HG03565 (cell line): ENCODE data around the gene DUOXA1.

Experiments used
- ATAC-seq: cut with Tn5 transposase; IDR thresholded peaks from one replicate; pipeline ENCODE4 v1.9.1; 2021; ENCODE audit warnings: mild to moderate bottlenecking, moderate library complexity; ENCODE audit not compliant: unreplicated experiment

DUOXA1 gene

DNA sequence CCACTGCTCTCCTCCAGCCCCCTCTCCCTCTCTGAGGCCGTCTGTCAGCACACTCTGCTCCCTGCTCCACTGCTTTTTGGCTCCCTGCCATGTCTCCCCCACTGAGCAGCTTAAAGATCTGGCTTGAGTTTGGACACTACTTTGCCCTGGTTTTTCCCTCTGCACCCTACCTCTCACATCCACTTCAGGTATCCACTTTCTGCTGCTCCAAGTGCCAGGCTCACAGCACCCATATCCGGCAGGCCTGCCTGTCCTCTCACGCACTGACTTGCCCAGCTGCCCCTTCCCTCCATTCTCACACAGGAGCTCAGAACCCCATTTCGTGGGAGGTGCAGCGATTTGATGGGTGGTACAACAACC lies 3.9 kb upstream of the DUOXA1 start:
- ATAC-seq, result no peak

DNA sequence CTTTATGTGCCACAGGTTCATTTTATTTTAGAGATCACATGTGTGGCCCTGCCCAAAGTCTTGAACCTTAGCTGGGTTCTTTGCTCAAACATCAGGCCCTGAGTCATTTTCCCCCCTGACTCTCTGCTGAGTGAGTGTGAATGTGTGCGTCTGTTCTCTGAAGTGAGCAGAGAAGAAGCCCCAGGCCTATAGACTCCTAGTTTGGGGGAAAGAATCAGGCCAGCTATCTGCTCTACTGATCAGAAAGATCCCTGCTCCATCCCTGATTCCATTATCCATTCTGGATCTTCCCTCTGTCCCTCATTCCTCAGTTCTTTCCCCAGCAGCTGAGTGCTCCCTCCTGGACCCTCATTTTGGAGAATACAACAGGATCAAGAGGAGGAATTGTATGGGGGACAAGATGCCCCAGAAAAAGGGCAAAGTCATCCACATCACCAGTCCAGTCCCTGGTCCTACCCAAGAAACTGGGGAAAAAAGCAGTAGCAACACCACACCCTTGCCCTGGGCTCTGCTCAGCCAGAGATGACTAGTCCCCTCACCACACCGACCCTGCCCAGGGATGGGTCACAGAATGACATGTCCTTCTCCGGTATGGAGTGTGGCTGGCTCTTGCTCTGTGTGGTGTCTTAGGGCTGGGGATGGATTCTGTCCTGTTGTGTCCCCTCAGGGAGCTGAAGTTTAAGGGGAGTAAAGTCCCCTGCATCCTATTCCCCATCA lies 3.3 kb upstream of the DUOXA1 start:
- ATAC-seq, result no peak

DNA sequence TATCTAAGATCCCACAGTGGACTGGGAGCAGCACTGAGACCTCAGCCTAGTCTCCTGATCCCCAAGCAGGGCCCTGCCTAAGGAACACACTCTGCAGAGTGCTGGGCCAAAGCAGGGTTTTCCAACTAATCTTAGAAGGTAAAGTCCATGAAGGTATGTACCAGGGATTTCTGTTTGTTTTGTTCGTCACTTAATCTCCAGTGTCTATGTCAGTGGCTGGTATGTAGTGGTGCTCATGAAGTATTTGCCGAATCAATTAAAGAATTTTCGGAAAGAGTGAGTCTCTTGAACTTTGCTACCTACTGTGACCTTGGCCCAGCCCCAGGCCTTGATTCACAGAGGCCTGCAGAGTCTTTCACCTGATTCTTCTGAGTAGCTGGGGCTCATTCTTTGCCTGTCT lies 1.8 kb upstream of the DUOXA1 start:
- no peak for ATAC-seq

DNA sequence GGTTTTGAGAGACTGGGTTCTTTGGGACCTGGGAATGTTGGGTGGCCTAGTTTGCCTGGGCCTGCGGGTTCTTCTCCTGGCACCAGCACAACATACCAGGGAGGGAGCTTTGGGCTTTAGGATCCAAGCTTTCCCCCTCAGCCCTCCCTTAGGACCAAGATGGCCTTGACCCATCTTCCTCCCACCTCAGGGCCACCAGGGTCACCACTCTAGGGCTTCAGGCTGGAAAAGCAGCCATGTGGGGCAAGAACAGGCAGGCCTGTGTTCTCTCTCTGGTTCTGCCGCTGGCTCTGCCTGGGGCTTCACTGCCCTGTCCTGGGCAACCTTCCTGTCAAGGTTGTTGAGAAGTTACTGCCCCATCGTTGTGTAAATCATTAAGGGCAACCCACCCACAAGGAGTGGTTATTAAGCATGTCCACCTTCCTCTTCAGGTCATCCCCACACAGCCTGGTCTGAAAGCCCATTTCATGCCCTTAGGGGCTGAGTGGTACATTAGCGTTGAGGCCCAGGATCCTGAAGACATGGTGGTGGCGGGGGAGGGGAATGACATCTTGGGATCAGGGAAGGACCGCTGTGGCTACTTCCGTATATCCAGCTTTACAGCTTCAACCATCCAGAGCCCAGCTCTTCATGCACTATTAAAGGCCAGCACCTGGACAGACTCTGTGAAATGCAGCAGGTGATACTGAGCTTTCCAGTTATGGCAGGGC lies 767 bp upstream of the DUOXA1 start:
- ATAC-seq, result no peak

DNA sequence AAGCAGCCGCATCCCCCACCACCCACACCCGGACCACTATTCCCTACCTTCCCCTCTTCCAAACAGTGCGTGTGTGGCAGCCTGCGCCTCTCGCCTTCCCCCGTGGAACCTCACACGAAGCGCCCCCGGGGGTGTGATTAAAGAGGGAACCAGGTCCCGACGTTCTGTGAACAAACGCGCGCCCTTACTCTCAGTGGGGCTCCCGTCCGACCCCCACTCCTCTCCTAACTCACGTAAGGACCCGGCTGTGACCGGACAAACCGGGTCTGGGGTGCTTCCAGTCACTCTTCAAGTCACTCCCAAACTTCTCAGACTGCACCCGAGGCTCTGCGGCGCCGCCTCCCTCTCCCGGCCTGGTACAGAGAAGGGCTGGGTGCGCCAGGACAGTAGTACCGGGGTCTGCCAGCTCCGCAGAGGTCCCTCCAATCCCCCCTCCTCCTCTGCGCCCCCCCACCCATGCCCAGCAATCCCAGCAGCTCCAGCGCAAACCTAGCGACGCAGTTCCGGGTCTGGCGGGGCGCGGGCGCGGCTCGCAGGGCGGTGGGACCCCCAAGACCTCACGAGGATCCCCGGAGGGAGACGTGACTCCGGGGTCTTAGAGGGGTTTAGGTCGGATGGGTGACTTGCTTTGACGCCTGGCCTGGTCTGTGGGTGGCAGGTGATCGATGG lies 574 bp downstream of the DUOXA1 start:
- ATAC-seq, result no peak

DNA sequence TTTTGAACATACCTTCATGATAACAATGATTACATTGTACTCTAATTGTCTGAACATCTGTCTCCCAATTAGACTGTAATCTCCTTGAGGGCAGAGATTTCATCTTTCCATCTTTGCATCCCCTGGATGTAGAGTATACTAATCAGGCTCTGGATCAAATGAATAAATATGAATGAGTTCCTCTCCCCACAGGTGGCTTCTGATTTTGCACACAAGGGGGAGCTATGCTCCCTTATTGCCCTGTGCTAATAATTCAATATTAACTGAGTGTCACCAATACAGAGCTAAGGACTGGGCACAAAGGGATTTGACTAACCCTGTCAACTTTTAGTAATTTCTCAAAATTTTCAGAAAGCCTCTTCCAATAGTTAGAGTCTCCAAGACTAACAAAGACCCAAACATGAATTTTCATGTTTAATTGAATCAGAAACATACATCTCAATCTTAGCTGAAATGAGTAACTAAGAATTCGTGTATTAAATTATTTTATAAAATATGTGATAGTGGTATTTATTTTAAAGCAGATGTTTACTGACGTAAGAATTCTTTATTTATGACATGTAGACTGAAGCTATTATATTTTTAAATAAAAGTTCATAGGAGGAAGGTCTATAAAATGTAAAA lies 3.0 kb downstream of the DUOXA1 start:
- ATAC-seq, result no peak

DNA sequence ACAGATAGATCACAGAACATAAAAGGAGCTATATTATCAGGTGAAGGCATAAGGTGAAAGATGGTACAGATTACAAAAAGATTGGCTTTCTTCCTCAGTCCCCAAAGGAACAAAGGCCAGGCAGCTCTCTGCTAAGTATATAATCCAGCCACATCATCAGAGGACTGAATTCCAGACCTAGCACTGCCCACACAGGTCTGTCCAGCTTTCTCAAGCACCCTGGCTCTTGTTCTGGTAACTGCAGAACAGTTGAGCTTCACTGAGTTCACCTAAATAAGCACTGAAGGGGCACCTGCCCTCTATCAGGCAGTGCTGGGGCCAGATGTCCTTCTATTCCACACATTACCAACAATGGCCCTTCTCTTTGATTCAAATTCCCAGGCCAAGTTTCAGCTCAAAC lies 6.3 kb downstream of the DUOXA1 start:
- ATAC-seq, result no peak

DNA sequence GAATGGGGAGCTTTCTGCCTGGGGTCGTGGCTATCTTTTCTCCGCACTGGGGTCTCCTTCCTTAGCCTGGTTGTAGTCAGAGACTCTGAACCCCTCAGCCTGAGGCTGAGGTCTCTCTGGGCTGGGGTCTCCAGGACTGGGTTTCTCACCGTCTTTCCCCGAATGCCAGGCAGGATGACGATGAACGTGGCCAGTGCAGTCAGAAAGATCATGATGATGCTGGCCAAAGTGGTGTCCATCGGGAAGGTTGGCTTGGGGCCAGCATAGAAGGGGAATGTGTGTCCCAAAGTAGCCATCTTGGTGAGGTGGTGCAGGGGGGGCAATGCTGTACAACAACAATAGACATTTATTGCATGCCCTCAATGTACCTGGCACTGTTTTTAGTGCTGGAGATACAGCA lies 7.0 kb downstream of the DUOXA1 start:
- ATAC-seq, result no peak

DNA sequence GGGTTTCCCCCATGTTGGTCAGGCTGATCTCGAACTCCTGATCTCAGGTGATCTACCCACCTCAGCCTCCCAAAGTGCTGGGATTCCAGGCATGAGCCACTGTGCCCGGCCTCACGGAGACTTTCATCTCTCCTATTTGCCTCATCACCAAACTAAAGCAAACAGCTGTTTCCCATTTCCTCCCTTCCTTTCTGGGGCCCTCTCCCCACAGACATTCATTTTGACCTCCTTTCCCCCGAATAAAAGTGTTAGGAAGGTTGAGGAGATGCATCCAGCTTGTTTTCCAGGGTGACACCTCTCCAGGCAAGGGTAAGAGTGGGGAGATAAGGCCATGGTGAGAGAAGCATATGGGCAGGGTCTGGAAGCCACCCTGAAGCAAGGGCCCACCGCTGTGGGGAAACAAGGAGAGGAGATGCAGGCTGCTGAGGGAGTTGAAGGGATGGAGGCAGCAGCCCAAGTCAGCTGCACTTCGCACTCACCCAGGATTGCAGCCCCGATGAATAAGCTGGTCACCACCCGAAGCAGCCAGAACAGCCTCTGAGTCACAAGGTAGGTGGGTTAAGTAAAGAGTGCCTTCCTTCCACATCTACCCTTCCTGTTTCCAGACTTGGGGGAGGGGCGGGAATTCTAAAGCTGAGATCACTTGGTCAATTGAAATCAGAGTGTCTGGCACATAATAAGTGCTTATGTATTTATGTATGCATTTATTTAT lies 7.8 kb downstream of the DUOXA1 start:
- no peak for ATAC-seq

DNA sequence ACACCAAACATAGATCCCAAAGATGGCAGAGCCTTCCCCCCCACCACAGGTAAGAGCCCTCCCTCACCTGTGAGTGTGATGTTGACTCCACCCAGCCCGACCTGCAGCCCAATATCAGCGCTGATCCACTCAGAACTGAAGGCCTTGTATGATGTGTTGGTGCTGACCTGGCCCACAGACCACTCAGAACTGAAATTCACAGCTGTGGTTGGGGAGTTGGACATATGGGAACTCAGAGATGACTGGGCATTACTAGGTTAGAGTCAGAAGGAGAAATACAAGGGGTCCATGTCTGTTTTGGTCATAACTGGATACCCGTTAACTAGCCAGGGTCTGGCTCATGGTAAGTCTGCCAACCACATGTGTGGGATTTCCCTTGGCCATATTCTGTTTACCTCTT lies 8.7 kb downstream of the DUOXA1 start:
- ATAC-seq, result no peak

DNA sequence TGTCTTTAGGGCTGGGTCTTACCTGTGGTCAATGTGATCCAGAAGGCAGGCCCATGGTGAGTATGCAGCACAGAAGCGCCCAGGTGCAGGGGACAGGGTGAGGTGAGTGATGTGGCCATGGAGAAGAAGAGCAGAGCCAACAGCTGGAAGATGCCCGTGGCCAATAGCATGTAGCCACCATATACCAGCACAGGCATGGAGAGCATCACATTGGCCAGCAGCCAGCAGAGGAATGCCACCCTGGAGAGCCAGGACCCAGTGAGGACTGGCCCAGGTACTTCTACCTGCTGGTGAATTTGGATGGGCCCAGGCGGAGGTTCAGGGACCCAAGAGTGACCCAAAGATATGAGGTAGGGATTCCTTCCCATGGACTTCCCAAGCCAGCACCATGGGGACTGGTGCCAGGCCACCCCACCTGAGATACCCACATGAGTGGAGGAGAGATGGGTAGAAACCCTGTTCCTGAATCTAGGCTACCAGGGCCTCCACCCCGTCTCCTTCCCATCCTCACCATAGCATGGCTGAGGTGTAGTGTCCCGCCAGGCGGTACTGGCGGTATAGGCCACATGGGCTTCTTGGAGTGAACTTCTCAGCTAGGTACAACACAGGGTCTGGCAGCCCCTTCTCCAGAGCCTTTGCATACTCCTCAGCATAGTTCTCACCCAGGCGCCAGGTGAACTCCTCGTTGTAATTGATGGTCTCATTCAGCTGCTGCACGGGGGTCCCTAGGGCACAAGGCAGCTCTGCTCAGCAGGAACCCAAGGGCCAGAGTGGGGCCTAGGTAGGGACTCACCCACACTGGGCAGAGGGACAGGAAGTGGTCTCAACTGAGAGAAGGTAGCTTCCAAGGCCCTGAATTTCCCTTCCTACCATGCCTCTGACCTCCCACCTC lies 9.4 kb downstream of the DUOXA1 start:
- ATAC-seq, result no peak

DNA sequence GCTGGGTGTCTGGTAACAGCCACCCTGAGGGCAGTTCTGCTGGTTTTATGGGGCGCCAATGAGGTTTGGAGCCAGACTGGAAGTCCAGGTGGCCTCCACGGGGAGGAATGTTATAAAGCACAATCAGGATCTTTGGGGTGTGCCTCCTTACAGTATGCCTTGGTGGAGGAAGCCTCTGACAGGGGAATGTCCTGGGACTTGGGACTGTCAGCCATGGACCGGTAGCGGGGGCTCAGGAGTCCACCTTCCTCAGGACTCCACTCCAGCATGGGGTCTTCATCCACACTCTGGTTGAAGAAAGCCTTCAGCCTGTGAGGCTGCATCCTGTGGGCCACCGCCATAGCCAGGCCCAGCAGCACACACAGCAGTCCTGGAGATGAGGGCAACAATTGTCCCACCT lies 10.7 kb downstream of the DUOXA1 start:
- ATAC-seq, result no peak

DNA sequence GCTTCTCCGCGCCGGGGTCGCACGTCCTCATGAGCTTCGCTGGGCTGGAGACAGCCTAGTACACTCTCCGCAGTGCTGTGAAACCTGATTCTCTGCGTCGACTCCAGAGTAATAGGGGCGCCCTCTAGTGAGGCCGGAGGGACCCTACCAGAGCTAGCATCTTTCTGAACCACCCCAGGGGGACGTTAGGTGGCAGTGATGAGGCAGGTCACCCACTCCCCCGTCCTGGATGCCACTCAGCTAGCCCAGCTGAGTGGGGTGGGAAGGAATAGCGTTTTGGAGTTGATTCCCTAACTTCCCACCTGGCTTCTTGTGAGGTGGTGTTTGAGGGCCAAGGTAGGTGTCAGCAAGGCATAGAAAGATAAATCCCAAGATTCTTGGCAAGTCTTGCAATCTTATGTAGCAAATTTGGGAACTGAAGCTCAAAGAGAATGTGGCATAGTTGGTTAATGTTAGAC lies 11.5 kb downstream of the DUOXA1 start:
- peak; percentile 94 for ATAC-seq

DNA sequence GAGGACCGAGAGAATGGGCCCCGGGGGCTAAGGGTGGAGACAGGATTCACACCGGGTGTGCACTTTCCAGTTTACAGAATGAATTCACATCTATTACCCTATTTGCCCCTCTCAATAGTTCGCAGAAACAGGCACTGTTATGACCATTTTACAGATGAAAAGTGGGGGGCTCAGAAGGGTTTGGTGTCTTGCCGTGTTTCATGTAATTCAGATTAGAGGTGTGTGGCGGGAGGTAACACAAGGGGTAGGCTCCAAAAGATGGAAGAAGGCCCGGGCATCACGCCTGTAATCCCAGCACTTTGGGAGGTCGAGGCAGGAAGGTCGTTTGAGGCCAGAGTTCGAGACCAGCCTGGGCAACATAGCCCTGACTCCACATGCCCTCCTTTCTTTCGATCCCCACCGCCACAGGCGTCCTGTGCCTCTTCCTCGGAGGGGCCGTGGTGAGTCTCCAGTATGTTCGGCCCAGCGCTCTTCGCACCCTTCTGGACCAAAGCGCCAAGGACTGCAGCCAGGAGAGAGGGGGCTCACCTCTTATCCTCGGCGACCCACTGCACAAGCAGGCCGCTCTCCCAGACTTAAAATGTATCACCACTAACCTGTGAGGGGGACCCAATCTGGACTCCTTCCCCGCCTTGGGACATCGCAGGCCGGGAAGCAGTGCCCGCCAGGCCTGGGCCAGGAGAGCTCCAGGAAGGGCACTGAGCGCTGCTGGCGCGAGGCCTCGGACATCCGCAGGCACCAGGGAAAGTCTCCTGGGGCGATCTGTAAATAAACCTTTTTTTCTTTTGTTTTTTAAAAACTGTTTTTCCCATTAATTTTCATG lies 12.2 kb downstream of the DUOXA1 start:
- peak; percentile 12 for ATAC-seq

DNA sequence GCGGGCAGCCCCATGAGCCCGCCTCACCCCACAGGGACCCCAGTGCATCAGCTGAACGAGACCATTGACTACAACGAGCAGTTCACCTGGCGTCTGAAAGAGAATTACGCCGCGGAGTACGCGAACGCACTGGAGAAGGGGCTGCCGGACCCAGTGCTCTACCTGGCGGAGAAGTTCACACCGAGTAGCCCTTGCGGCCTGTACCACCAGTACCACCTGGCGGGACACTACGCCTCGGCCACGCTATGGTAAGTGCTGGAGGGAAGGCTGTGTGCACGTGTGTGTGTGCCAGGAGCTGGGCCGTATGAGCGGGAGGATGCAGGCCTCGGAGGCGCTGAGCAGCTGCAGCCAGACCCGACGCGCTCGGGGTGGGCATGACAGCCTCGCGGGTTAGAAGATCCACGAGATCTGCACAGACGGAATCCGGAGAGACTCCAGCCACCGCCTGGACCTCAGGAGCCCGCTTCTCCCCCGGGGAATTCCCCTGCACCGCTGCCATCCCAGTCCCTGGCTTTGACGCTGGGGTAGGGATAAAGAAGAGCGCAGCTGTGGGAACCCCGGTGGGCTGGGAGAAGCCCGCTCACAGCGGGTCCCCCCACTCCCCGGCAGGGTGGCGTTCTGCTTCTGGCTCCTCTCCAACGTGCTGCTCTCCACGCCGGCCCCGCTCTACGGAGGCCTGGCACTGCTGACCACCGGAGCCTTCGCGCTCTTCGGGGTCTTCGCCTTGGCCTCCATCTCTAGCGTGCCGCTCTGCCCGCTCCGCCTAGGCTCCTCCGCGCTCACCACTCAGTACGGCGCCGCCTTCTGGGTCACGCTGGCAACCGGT lies 13.0 kb downstream of the DUOXA1 start:
- no peak for ATAC-seq

DNA sequence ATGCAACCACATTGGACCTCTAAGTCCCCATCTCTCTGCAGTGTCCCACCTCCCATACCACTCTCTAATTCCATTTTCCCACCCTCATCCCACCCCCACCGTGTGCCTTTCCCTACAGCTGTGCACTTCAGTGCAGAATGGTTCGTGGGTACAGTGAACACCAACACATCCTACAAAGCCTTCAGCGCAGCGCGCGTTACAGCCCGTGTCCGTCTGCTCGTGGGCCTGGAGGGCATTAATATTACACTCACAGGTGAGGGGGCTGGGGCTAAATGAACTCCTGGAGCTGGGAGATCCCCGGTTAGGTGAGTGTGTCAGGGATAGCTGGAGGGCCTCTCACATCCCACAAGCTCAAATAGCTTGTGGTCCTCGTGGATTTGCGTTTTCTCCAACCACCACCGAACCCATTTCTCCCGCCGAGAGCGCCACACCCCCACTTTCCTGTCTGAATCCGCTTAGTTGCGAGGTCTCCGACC lies 13.6 kb downstream of the DUOXA1 start:
- no peak for ATAC-seq

DNA sequence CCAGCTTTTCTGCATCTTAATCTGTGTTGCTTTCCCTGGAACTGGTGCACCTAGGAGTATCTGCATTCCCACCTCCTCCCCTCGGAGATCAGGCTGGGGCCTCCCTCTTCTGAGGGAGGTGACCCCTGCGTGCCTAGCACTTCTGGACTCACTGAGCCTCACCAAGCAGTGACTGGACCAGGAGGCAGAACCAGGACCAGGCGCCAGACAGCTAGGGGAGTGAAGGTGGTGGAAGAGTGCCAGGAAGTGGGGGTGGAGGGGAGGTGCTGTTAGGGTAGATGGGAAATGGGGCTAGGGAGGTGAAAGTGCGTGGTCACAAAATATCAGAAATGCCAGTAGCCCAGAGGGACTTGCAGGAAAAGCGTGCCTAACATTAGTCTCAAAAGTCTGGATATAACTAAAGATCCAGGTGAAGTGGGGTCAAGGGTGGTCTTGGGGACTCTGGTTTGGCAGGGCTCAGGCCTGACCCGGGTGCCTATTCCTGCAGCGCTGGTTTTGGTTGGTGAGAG lies 14.3 kb downstream of the DUOXA1 start:
- no peak for ATAC-seq

DNA sequence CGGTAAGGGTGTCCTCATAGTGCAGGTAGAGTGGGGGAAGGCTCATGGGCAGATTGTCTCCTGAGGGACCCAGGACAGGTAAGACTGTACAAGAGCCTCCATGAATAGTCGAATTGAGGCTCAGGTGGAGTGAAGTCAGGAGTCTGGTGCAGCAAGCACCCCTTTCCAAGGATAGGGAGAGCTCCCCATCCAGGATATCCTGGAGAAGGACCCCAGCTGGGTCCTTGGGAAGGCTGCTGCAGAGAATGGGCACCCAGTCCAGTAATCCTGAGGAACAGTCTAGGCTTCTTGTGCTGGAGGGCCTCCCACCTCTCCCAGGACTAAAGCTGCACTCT lies 15.0 kb downstream of the DUOXA1 start:
- no peak for ATAC-seq
